Type B pancreatic cell (in vitro differentiated cells): ENCODE results near the gene FRY. TPM values are rescaled to one million over a fixed set of nuclear protein-coding genes. Genes with fewer than 3 reads are reported as not detected.
A peak's percentile ranks its signal among the peaks of the same experiment; 100 is the strongest.

ENCODE experiments used
- DNase-seq: peaks from one replicate; pipeline ENCODE4 v3.0.0; 2021; ENCODE audit warnings: mixed read lengths; ENCODE audit not compliant: unreplicated experiment; ENCODE audit errors: extremely low spot score
- H3K27ac Mint-ChIP-seq: 2 replicates; pipeline ENCODE4 v1.8.0; 2021; ENCODE audit warnings: mild to moderate bottlenecking, mixed read lengths
- H3K27me3 Mint-ChIP-seq: 2 replicates; pipeline ENCODE4 v1.8.0; 2021; ENCODE audit warnings: mixed read lengths
- H3K36me3 Mint-ChIP-seq: 2 replicates; pipeline ENCODE4 v1.8.0; 2021; ENCODE audit warnings: mixed read lengths
- H3K4me1 Mint-ChIP-seq: one replicate; pipeline ENCODE4 v1.8.0; 2021; ENCODE audit warnings: mixed read lengths; ENCODE audit not compliant: unreplicated experiment
- H3K4me3 Mint-ChIP-seq: 2 replicates; pipeline ENCODE4 v1.8.0; 2021; ENCODE audit warnings: mild to moderate bottlenecking, mixed read lengths
- H3K9me3 Mint-ChIP-seq: 2 replicates; pipeline ENCODE4 v1.8.0; 2021; ENCODE audit warnings: mixed read lengths
- total RNA-seq: library from RNA; stranded (reverse); gene quantifications from 2 replicates; pipeline ENCODE4 v1.2.1, GENCODE V29; 2021; ENCODE audit warnings: low replicate concordance
- TF ChIP-seq, protein P1 (sequence below): fragments of 200-600 bp; sonication (generic); conservative IDR thresholded peaks from 2 replicates; pipeline ENCODE4 v1.5.0; 2021; ENCODE audit warnings: antibody characterized with exemption, mild to moderate bottlenecking

FRY gene
- total RNA-seq, 1 donor from 2014 or later: 13.4 TPM

DNA sequence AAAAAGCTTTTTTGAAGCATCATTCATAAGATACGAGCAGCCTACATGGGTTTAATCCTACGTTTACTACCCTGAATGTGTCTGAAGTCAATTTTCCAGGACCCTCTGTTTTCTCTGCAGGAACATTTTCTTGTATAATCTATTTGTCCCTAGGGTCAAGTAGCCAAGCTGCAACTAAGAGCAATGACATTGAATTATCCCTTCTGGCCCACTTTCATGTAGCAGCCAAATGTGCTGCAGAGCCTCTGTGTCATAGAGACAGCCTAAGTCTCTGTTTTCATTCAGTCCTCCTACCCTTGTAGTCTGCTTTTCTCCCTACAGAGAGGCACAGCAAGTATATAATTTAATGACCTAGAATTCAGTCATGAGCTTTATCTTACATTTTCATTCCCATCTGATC lies 201.5 kb downstream of the FRY start:
- Mint-ChIP-seq H3K4me1 (peaks cover 18% of the 10 kb centered on the region), H3K36me3 (peaks cover 6% of the 10 kb centered on the region), H3K27me3 (no peaks in the 10 kb centered on the region), H3K9me3 (no peaks in the 10 kb centered on the region), H3K27ac (no peak overlapping the region), H3K4me3 (no peak overlapping the region)
- TF ChIP-seq, protein P1, sequence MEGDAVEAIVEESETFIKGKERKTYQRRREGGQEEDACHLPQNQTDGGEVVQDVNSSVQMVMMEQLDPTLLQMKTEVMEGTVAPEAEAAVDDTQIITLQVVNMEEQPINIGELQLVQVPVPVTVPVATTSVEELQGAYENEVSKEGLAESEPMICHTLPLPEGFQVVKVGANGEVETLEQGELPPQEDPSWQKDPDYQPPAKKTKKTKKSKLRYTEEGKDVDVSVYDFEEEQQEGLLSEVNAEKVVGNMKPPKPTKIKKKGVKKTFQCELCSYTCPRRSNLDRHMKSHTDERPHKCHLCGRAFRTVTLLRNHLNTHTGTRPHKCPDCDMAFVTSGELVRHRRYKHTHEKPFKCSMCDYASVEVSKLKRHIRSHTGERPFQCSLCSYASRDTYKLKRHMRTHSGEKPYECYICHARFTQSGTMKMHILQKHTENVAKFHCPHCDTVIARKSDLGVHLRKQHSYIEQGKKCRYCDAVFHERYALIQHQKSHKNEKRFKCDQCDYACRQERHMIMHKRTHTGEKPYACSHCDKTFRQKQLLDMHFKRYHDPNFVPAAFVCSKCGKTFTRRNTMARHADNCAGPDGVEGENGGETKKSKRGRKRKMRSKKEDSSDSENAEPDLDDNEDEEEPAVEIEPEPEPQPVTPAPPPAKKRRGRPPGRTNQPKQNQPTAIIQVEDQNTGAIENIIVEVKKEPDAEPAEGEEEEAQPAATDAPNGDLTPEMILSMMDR: no peak
- no peak for DNase-seq

GRCh38 chr13:32234914-32235313 lies 203.3 kb downstream of the FRY start:
- Mint-ChIP-seq H3K4me3 (no peak overlapping the region), H3K27ac (no peak overlapping the region), H3K27me3 (no peaks in the 10 kb centered on the region), H3K36me3 (peaks cover 6% of the 10 kb centered on the region), H3K9me3 (no peaks in the 10 kb centered on the region), H3K4me1 (peaks cover 10% of the 10 kb centered on the region)
- TF ChIP-seq, protein P1: no peak
- DNase-seq: no peak

DNA sequence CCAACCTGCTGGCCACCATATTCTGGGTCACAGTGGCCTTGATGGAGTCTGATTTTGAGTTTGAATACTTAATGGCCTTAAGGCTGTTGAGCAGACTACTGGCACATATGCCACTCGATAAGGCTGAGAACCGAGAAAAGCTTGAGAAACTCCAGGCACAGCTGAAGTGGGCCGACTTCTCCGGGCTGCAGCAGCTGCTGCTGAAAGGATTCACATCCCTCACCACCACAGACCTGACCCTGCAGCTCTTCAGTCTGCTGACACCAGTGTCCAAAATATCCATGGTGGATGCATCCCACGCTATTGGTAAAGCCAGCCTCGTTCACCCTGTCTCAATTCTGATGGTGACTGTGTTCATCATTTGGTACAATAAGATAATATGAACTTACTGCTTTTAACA lies 206.1 kb downstream of the FRY start:
- Mint-ChIP-seq H3K36me3 (no peaks in the 10 kb centered on the region), H3K9me3 (no peaks in the 10 kb centered on the region), H3K4me3 (no peak overlapping the region), H3K4me1 (peaks cover 10% of the 10 kb centered on the region), H3K27ac (no peak overlapping the region), H3K27me3 (no peaks in the 10 kb centered on the region)
- TF ChIP-seq, protein P1: no peak
- no peak for DNase-seq

- TF ChIP-seq, protein P1: no peak
- H3K36me3 Mint-ChIP-seq: peaks cover 4% of the 10 kb centered on the region
- peaks cover 7% of the 10 kb centered on the region for H3K4me1 Mint-ChIP-seq
- H3K27me3 Mint-ChIP-seq: no peaks in the 10 kb centered on the region
- no peak overlapping the region for H3K4me3 Mint-ChIP-seq
- no peaks in the 10 kb centered on the region for H3K9me3 Mint-ChIP-seq
- H3K27ac Mint-ChIP-seq: no peak overlapping the region
- DNase-seq: no peak
Measured at GRCh38 chr13:32243695-32244094, 212.1 kb downstream of the FRY start.

DNA sequence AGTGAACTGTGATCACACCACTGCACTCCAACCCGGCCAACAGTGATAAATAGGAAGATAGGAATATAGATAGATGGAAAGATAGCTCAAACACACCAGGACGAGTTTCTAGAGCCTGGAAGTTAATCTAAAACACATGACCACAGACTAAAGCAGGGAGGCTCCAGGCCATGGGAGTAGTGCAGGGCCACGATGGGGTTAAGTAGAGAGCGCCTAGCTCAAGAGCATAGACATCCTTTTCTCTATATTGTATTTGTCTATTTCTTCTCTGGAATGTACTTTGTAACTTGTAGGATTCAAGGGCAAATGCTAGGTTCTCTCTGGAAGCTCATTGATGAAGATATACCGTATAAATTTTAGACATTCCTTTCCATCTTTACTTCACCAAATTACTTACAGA lies 214.0 kb downstream of the FRY start:
- DNase-seq: no peak
- H3K4me1 Mint-ChIP-seq: peaks cover 7% of the 10 kb centered on the region
- no peak overlapping the region for H3K27ac Mint-ChIP-seq
- H3K27me3 Mint-ChIP-seq: no peaks in the 10 kb centered on the region
- no peak overlapping the region for H3K4me3 Mint-ChIP-seq
- H3K36me3 Mint-ChIP-seq: peaks cover 4% of the 10 kb centered on the region
- H3K9me3 Mint-ChIP-seq: no peaks in the 10 kb centered on the region
- TF ChIP-seq, protein P1: no peak

GRCh38 chr13:32246468-32246867 lies 214.9 kb downstream of the FRY start:
- no peak for DNase-seq
- TF ChIP-seq, protein P1: peak; percentile 77
- peaks cover 7% of the 10 kb centered on the region for H3K4me1 Mint-ChIP-seq
- no peaks in the 10 kb centered on the region for H3K9me3 Mint-ChIP-seq
- no peaks in the 10 kb centered on the region for H3K27me3 Mint-ChIP-seq
- no peak overlapping the region for H3K4me3 Mint-ChIP-seq
- H3K36me3 Mint-ChIP-seq: peaks cover 4% of the 10 kb centered on the region
- peak overlapping the region; percentile 39 for H3K27ac Mint-ChIP-seq
